PC-9 (cell line): ENCODE results near the gene PCDHB3. TPM values are rescaled to one million over a fixed set of nuclear protein-coding genes. Genes with fewer than 3 reads are reported as not detected.
"Not testable (repeated sequence)": the region's sequence is repeated elsewhere in the genome, so short reads cannot be mapped to it uniquely, and the experiment has no call there.

Source experiments
- BruUV-seq: library from RNA; stranded (reverse); fragments of 400-500 nt; replicated peaks from 2 replicates; lab custom pipeline; 2021; lab: Mats Ljungman, UMichigan
- CTCF ChIA-PET: fragments of 300-600 bp; sonication (Branson Sonifier 250); formaldehyde crosslinking; loops from one replicate; lab custom pipeline; 2022; ENCODE audit warnings: antibody characterized with exemption; lab: Charles Lee
- POLR2A ChIA-PET: fragments of 300-600 bp; sonication (Branson Sonifier 250); formaldehyde crosslinking; loops from one replicate; lab custom pipeline; 2022; ENCODE audit warnings: antibody characterized with exemption; ENCODE audit not compliant: unreplicated experiment; lab: Charles Lee
- DNase-seq, 2 experiments: peaks; one replicate each; pipeline versions ENCODE4 v3.0.0 to v3.0.0-alpha.2; 2015 to 2022; ENCODE audit warnings: mixed read lengths in 1 of 2
- H2AFZ ChIP-seq: fragments of 200-600 bp; sonication (generic); 2 replicates; pipeline ENCODE4 v1.8.1; 2017; ENCODE audit warnings: antibody characterized with exemption
- H3F3A ChIP-seq: fragments of 200-600 bp; sonication (generic); 2 replicates; pipeline ENCODE4 v1.8.1; 2017; ENCODE audit warnings: antibody characterized with exemption, mild to moderate bottlenecking, low read depth; ENCODE audit not compliant: insufficient read depth
- H3K27ac ChIP-seq: fragments of 200-600 bp; sonication (generic); 2 replicates; pipeline ENCODE4 v1.6.1; 2016; ENCODE audit warnings: mixed run types
- H3K27me3 ChIP-seq: fragments of 200-600 bp; sonication (generic); 2 replicates; pipeline ENCODE4 v1.6.1; 2016; ENCODE audit warnings: low read depth, mixed run types; ENCODE audit not compliant: insufficient read depth
- H3K36me3 ChIP-seq: fragments of 200-600 bp; sonication (generic); 2 replicates; pipeline ENCODE4 v1.6.1; 2016; ENCODE audit warnings: low read depth, mixed run types
- H3K4me1 ChIP-seq: fragments of 200-600 bp; sonication (generic); replicated peaks from 2 replicates; pipeline ENCODE4 v1.6.1; 2016; ENCODE audit warnings: mixed run types; ENCODE audit not compliant: insufficient read depth
- H3K4me2 ChIP-seq: fragments of 200-600 bp; sonication (generic); 2 replicates; pipeline ENCODE4 v1.6.1; 2017; ENCODE audit warnings: mixed run types
- H3K4me3 ChIP-seq: fragments of 200-600 bp; sonication (generic); 2 replicates; pipeline ENCODE4 v1.6.1; 2016; ENCODE audit warnings: mixed run types
- H3K79me2 ChIP-seq: fragments of 200-600 bp; sonication (generic); 2 replicates; pipeline ENCODE4 v1.6.1; 2017; ENCODE audit warnings: low read depth, mixed run types
- H3K9me2 ChIP-seq: fragments of 200-600 bp; sonication (generic); 2 replicates; pipeline ENCODE4 v1.8.1; 2017; ENCODE audit warnings: mild to moderate bottlenecking; ENCODE audit not compliant: insufficient read depth
- H3K9me3 ChIP-seq: fragments of 200-600 bp; sonication (generic); 2 replicates; pipeline ENCODE4 v1.8.1; 2016; ENCODE audit warnings: low read depth; ENCODE audit not compliant: insufficient read depth
- H4K20me1 ChIP-seq: fragments of 200-600 bp; sonication (generic); 2 replicates; pipeline ENCODE4 v1.8.1; 2017; ENCODE audit not compliant: insufficient read depth
- EZH2 ChIP-seq: fragments of 200-600 bp; sonication (generic); IDR thresholded peaks from 2 replicates; pipeline ENCODE4 v1.8.0; 2017; ENCODE audit warnings: antibody characterized with exemption, low read depth
- intact Hi-C: fragments of 100-400 bp; cut with micrococcal nuclease; formaldehyde crosslinking; loops from one replicate; pipeline ENCODE4 v1.10.0; 2022; ENCODE audit not compliant: unreplicated experiment
- total RNA-seq: library from RNA; stranded (reverse); gene quantifications from 2 replicates; pipeline ENCODE4 v1.2.3, GENCODE V29; 2021
- TF ChIP-seq, protein P1 (sequence below): fragments of 200-600 bp; sonication (generic); conservative IDR thresholded peaks from 2 replicates; pipeline ENCODE4 v1.6.1; 2017; ENCODE audit warnings: mixed run types, antibody characterized with exemption, mild to moderate bottlenecking, moderate library complexity

Gene PCDHB3
- total RNA-seq, 1 experiment from 2014 or later: 0.17 TPM

DNA sequence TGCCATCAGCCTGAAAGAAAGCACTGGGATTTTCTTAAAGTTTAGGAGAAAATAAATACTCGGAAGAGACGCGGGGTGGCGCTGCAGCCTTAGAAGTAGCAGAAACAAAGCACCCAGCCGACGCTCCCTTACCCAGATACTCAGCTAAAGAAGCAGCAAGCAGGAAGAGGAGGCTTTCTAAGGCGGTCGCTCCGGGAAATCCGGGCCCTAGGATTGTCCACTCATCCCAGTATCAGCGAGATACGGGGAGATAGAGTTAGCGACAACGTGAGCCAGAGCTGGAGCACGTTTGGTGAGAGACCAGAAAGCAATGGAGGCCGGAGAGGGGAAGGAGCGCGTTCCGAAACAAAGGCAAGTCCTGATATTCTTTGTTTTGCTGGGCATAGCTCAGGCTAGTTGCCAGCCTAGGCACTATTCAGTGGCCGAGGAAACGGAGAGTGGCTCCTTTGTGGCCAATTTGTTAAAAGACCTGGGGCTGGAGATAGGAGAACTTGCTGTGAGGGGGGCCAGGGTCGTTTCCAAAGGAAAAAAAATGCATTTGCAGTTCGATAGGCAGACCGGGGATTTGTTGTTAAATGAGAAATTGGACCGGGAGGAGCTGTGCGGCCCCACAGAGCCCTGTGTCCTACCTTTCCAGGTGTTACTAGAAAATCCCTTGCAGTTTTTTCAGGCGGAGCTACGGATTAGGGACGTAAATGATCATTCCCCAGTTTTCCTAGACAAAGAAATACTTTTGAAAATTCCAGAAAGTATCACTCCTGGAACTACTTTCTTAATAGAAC lies 5.6 kb upstream of the PCDHB3 start, which contains the start of gene PCDHB2:
TSS of gene PCDHB2 (plus strand) at position 135 of the 782 bp plus-strand sequence. CDS start at position 311, 176 bp downstream.
- DNase-seq: peak in 1 of 2 experiments; percentile 47
- CTCF ChIA-PET: interaction anchor here (0.5 to 1.5 kb wide), 9 partner anchors 10 to 472 kb away, joined by 3 to 9 read pairs (median 3); partner anchors contain the start of genes PCDHB14 and PCDHGA10
- Histone ChIP-seq H3K4me2 (0 out of 2 replicates have a peak within 1 kb of the TSS, but pooled peaks have one; percentile 9), H3K4me1 (no peaks in the 10 kb centered on the region), H3K4me3 (no peak within 1 kb of the TSS), H3K27me3 (no peaks in the 10 kb centered on the region), H3K36me3 (no peaks in the 10 kb centered on the region), H3K27ac (no peak within 1 kb of the TSS), H4K20me1 (no peaks in the 10 kb centered on the region), H3K79me2 (no peaks in the 10 kb centered on the region), H3K9me2 (no peaks in the 10 kb centered on the region), H2AFZ (no peak within 1 kb of the TSS), H3F3A (no peaks in the 10 kb centered on the region), H3K9me3 (no peaks in the 10 kb centered on the region; the same call in 1 of the 2 replicates)
- no peak for TF ChIP-seq EZH2
- TF ChIP-seq, protein P1, sequence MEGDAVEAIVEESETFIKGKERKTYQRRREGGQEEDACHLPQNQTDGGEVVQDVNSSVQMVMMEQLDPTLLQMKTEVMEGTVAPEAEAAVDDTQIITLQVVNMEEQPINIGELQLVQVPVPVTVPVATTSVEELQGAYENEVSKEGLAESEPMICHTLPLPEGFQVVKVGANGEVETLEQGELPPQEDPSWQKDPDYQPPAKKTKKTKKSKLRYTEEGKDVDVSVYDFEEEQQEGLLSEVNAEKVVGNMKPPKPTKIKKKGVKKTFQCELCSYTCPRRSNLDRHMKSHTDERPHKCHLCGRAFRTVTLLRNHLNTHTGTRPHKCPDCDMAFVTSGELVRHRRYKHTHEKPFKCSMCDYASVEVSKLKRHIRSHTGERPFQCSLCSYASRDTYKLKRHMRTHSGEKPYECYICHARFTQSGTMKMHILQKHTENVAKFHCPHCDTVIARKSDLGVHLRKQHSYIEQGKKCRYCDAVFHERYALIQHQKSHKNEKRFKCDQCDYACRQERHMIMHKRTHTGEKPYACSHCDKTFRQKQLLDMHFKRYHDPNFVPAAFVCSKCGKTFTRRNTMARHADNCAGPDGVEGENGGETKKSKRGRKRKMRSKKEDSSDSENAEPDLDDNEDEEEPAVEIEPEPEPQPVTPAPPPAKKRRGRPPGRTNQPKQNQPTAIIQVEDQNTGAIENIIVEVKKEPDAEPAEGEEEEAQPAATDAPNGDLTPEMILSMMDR: peak; percentile 53; the same call in 1 of the 2 replicates
- intact Hi-C loops: no loop called here
- POLR2A ChIA-PET: interaction anchor here (0.6 to 0.7 kb wide), 2 partner anchors 12 to 428 kb away, joined by 3 to 6 read pairs; no protein-coding TSS in a partner anchor
- TSS peak; percentile 64 for BruUV-seq

DNA sequence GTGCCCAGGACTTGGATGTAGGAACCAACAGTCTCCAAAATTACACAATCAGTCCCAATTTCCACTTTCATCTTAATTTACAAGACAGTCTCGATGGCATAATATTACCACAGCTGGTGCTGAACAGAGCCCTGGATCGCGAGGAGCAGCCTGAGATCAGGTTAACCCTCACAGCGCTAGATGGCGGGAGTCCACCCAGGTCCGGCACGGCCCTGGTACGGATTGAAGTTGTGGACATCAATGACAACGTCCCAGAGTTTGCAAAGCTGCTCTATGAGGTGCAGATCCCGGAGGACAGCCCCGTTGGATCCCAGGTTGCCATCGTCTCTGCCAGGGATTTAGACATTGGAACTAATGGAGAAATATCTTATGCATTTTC lies 5.0 kb upstream of the PCDHB3 start:
- Histone ChIP-seq H2AFZ (no peak overlapping the region), H3F3A (no peaks in the 10 kb centered on the region), H3K9me3 (no peaks in the 10 kb centered on the region; the same call in 1 of the 2 replicates), H3K36me3 (no peaks in the 10 kb centered on the region), H4K20me1 (no peaks in the 10 kb centered on the region), H3K27me3 (no peaks in the 10 kb centered on the region), H3K4me3 (no peak overlapping the region), H3K4me2 (no peak overlapping the region), H3K9me2 (no peaks in the 10 kb centered on the region), H3K79me2 (no peaks in the 10 kb centered on the region), H3K27ac (no peak overlapping the region), H3K4me1 (no peaks in the 10 kb centered on the region)
- no peak for TF ChIP-seq EZH2
- TF ChIP-seq, protein P1: no peak
- ChIA-PET POLR2A (no interaction called here), CTCF (interaction anchor here (0.6 to 1.5 kb wide), 7 partner anchors 11 to 471 kb away, joined by 3 to 9 read pairs (median 4); partner anchors contain the start of genes PCDHB14 and PCDHGA10)
- intact Hi-C loops: no loop called here
- no TSS peak for BruUV-seq
- no peak for DNase-seq

DNA sequence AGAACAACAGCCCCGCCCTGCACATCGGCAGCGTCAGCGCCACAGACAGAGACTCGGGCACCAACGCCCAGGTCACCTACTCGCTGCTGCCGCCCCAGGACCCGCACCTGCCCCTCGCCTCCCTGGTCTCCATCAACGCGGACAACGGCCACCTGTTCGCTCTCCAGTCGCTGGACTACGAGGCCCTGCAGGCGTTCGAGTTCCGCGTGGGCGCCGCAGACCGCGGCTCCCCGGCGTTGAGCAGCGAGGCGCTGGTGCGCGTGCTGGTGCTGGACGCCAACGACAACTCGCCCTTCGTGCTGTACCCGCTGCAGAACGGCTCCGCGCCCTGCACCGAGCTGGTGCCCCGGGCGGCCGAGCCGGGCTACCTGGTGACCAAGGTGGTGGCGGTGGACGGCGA lies 4.1 kb upstream of the PCDHB3 start:
- H3K4me3 ChIP-seq, H2AFZ ChIP-seq, H3K27me3 ChIP-seq, H3K4me1 ChIP-seq, H3K36me3 ChIP-seq, H3K4me2 ChIP-seq, DNase-seq, intact Hi-C loops, H4K20me1 ChIP-seq, H3K9me2 ChIP-seq, POLR2A ChIA-PET, CTCF ChIA-PET, H3K27ac ChIP-seq, BruUV-seq, H3K79me2 ChIP-seq, H3F3A ChIP-seq, H3K9me3 ChIP-seq: not testable (repeated sequence)

DNA sequence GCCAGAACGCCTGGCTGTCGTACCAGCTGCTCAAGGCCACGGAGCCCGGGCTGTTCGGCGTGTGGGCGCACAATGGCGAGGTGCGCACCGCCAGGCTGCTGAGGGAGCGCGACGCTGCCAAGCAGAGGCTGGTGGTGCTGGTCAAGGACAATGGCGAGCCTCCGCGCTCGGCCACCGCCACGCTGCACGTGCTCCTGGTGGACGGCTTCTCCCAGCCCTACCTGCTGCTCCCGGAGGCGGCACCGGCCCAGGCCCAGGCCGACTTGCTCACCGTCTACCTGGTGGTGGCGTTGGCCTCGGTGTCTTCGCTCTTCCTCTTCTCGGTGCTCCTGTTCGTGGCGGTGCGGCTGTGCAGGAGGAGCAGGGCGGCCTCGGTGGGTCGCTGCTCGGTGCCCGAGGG lies 3.7 kb upstream of the PCDHB3 start:
- H3K36me3 ChIP-seq, H3K9me2 ChIP-seq, CTCF ChIA-PET, POLR2A ChIA-PET, H3K27ac ChIP-seq, H3K4me3 ChIP-seq, H2AFZ ChIP-seq, H3K4me1 ChIP-seq, H3K79me2 ChIP-seq, BruUV-seq, H3K9me3 ChIP-seq, H3F3A ChIP-seq, H4K20me1 ChIP-seq, H3K4me2 ChIP-seq, DNase-seq, intact Hi-C loops, H3K27me3 ChIP-seq: not testable (repeated sequence)
